ENCODE measurements around the gene NPIPB6. TPM values are rescaled to one million over a fixed set of nuclear protein-coding genes. Genes with fewer than 3 reads are reported as not detected.

Gene NPIPB6
- total RNA-seq, 1 donor from 2014 or later, result 8.5 TPM

- peak; percentile 76 for DNase-seq (ENCODE audit: low spot score)
- intact Hi-C loops (cut with DNase I), result no loop called here
- no peak for ATAC-seq
Measured at GRCh38 chr16:28326881-28327610, 36.3 kb downstream of the NPIPB6 start.

GRCh38 chr16:28324887-28325279 is 38.4 kb downstream of the NPIPB6 start:
- ATAC-seq, result no peak
- no peak for DNase-seq (ENCODE audit: low spot score)
- intact Hi-C loops (cut with DNase I), result no loop called here

GRCh38 chr16:28324235-28324886 is 38.9 kb downstream of the NPIPB6 start:
- intact Hi-C loops (cut with DNase I), result no loop called here
- DNase-seq (ENCODE audit: low spot score) (no peak), ATAC-seq (no peak)

- DNase-seq (ENCODE audit: low spot score), result no peak
- intact Hi-C loops (cut with DNase I), result no loop called here
- peak; percentile 44 for ATAC-seq
Measured at GRCh38 chr16:28321700-28322411, 41.5 kb downstream of the NPIPB6 start.

GRCh38 chr16:28320741-28321140 is 42.6 kb downstream of the NPIPB6 start:
- intact Hi-C loops (cut with DNase I), result no loop called here
- no peak for DNase-seq (ENCODE audit: low spot score)
- no peak for ATAC-seq

- intact Hi-C loops (cut with DNase I), result no loop called here
- no peak for ATAC-seq
Measured at GRCh38 chr16:28320023-28320561, 43.2 kb downstream of the NPIPB6 start.

GRCh38 chr16:28319476-28320022 is 43.8 kb downstream of the NPIPB6 start:
- DNase-seq (ENCODE audit: low spot score), result no peak
- ATAC-seq, result no peak
- intact Hi-C loops (cut with DNase I), result loop anchor here (5.0 kb wide), 1 partner anchor 42 kb away; no protein-coding TSS in a partner anchor

More at GRCh38 chr16:28320023-28320561, 43.2 kb downstream of the NPIPB6 start:
- no peak for DNase-seq (ENCODE audit: low spot score)

GRCh38 chr16:28318042-28318744 is 45.1 kb downstream of the NPIPB6 start:
- DNase-seq (ENCODE audit: low spot score) (no peak), ATAC-seq (no peak)
- intact Hi-C loops (cut with DNase I), result loop anchor here (5.0 kb wide), 1 partner anchor 41 kb away; no protein-coding TSS in a partner anchor

GRCh38 chr16:28317040-28317880 is 46.0 kb downstream of the NPIPB6 start:
- DNase-seq (ENCODE audit: low spot score) (no peak), ATAC-seq (peak; percentile 49)
- intact Hi-C loops (cut with DNase I), result loop anchor here (5.0 kb wide), 1 partner anchor 40 kb away; no protein-coding TSS in a partner anchor

- no peak for DNase-seq (ENCODE audit: low spot score)
- ATAC-seq, result no peak
- intact Hi-C loops (cut with DNase I), result loop anchor here (5.0 kb wide), 1 partner anchor 39 kb away; no protein-coding TSS in a partner anchor
Measured at GRCh38 chr16:28316054-28316453, 47.3 kb downstream of the NPIPB6 start.

GRCh38 chr16:28313587-28313986 is 49.7 kb downstream of the NPIPB6 start:
- ATAC-seq (no peak), DNase-seq (ENCODE audit: low spot score) (no peak)
- intact Hi-C loops (cut with DNase I), result no loop called here

- DNase-seq (ENCODE audit: low spot score), result no peak
- ATAC-seq, result no peak
- intact Hi-C loops (cut with DNase I), result no loop called here
Measured at GRCh38 chr16:28312327-28312726, 51.0 kb downstream of the NPIPB6 start.

GRCh38 chr16:28311913-28312312 is 51.4 kb downstream of the NPIPB6 start:
- intact Hi-C loops (cut with DNase I), result no loop called here
- ATAC-seq, result no peak
- no peak for DNase-seq (ENCODE audit: low spot score)

GRCh38 chr16:28311413-28311812 is 51.9 kb downstream of the NPIPB6 start:
- DNase-seq (ENCODE audit: low spot score), result no peak
- intact Hi-C loops (cut with DNase I), result no loop called here
- ATAC-seq, result no peak

GRCh38 chr16:28310796-28311195 is 52.5 kb downstream of the NPIPB6 start:
- ATAC-seq (no peak), DNase-seq (ENCODE audit: low spot score) (no peak)
- intact Hi-C loops (cut with DNase I), result no loop called here

- intact Hi-C loops (cut with DNase I), result no loop called here
- no peak for DNase-seq (ENCODE audit: low spot score)
- no peak for ATAC-seq
Measured at GRCh38 chr16:28309811-28310311, 53.4 kb downstream of the NPIPB6 start.

GRCh38 chr16:28308794-28309584 is 54.3 kb downstream of the NPIPB6 start:
- intact Hi-C loops (cut with DNase I), result no loop called here
- DNase-seq (ENCODE audit: low spot score), result no peak
- no peak for ATAC-seq
